ENCODE data around the gene DDA1. TPM values are rescaled to one million over a fixed set of nuclear protein-coding genes. Genes with fewer than 3 reads are reported as not detected.
A peak's percentile ranks its signal among the peaks of the same experiment; 100 is the strongest.

DDA1 gene
- total and polyA plus RNA-seq, 12 donors = 6.8 to 71.4 (median 41.5) TPM

DNA sequence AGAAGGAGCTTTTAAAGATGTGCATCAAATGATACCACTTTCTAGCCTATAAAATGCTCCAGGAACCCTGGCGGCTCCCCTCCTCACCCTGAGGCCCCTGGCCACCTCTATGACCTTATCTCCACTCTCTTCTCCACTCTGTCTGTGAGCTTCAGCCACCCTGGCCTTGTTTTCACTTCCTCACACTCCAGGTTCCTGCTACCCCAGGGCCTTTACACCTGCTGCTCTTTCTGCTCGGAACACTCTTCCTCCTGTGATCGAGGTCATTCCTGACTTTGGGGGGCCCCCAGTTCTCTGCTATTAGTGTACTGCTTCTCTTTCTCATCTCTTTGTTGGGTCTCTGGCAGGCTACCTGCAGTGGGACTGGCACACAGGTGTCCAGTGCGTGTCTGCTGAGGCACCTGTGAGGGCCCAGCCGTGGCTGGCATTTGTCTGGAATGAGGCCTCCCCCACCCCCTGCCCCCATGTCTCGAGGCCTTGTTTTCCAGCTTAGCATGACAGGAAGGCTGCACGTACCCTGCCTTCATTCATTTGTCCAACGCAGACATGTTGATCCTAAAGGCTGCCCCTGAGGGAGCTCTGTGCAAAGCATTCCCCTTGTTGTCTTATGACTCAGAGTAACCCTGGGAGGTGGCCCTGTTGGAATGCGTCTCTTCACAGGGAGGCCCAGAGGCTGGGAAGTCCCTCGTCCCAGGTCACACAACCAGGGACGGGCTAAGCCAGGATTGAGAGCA, 2.3 kb downstream of the DDA1 start:
- H3K4me1 ChIP-seq (replicated peaks in 1 of 2) = peaks cover 33 to 39% of the 10 kb centered on the region in 2 donors
- DNase-seq = peak in 6 of 7 donors; percentile 77 to 85 (median 80)
- intact Hi-C loops (cut with DNase I) = no loop called here
- H3K27ac ChIP-seq = peak overlapping the region; percentile 2 to 89 (median 71)
- WGBS, 4 donors = 57 to 75% (median 65%) methylated on average over 10 to 11 of the region's 11 CpGs
- TF ChIP-seq, protein P1, sequence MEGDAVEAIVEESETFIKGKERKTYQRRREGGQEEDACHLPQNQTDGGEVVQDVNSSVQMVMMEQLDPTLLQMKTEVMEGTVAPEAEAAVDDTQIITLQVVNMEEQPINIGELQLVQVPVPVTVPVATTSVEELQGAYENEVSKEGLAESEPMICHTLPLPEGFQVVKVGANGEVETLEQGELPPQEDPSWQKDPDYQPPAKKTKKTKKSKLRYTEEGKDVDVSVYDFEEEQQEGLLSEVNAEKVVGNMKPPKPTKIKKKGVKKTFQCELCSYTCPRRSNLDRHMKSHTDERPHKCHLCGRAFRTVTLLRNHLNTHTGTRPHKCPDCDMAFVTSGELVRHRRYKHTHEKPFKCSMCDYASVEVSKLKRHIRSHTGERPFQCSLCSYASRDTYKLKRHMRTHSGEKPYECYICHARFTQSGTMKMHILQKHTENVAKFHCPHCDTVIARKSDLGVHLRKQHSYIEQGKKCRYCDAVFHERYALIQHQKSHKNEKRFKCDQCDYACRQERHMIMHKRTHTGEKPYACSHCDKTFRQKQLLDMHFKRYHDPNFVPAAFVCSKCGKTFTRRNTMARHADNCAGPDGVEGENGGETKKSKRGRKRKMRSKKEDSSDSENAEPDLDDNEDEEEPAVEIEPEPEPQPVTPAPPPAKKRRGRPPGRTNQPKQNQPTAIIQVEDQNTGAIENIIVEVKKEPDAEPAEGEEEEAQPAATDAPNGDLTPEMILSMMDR (IDR thresholded peaks at IDR 0.05) = no peak
- TF ChIP-seq POLR2A (IDR thresholded peaks at IDR 0.05) = peak in 1 of 2 donors; percentile 33
- H3K4me3 ChIP-seq = no peak overlapping the region
- peaks cover 0 to 28% of the 10 kb centered on the region in 2 donors for H3K36me3 ChIP-seq (replicated peaks in 1 of 2)
- H3K27me3 ChIP-seq = no peaks in the 10 kb centered on the region
- H3K9me3 ChIP-seq (replicated peaks in 1 of 3) = no peaks in the 10 kb centered on the region

DNA sequence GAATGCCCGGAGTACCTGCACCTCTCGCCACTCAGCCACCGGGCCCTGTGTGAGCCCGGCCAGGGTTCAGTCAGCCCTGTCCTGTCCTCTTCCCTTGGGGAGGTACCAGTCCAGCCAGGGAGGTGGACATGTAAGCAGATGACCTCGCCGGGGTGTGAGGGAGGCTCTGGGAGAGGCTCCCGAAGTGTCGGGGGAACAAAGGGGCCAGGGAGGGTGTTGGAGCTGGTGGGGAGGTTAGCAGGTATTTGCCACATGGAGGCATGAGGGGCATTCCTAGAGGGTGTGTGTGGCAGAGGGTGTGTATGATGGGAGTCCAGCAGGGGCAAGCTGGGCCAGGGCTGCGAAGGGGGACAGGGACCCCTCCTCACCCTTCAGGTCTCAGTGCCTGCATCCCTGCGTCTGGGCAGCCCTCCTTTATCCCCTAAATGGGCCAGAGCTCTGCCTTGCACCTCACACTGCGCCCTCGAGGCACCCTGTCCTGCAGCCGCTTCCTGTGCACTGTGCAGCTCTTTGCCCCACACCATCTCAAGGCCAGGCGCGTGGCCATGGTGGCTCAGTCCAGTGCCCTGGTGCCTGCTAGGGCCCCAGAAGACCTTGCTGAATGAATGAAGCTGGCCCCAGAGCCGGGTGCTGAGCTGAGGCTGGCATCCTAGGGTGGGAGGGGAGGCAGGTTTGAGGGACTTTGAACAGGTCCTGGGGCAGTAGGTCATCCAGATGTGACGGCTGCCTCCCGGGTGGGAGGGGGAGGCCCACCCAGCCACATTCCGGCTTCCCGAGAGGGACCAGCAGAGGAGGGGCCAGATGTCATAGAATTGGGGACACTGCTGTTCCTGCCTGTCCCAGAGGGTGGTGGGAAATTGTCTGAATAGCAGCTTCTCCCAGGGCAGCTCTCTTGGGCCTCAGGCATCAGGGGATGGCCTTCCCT, 3.1 kb downstream of the DDA1 start:
- Histone ChIP-seq H3K27me3 (no peaks in the 10 kb centered on the region), H3K36me3 (replicated peaks in 1 of 2) (peaks cover 0 to 32% of the 10 kb centered on the region in 2 donors), H3K27ac (peak overlapping the region in 4 of 5 donors; percentile 24 to 89 (median 71)), H3K9me3 (replicated peaks in 1 of 3) (no peaks in the 10 kb centered on the region), H3K4me1 (replicated peaks in 1 of 2) (peaks cover 28 to 31% of the 10 kb centered on the region in 2 donors), H3K4me3 (no peak overlapping the region)
- intact Hi-C loops (cut with DNase I) = no loop called here
- peak in 3 of 7 donors; percentile 51 to 75 (median 66) for DNase-seq
- 47 to 55% (median 54%) methylated on average over 10 to 20 of the region's 20 CpGs for WGBS, 4 donors
- peak in 1 of 2 donors; percentile 3 for TF ChIP-seq POLR2A (IDR thresholded peaks at IDR 0.05)
- TF ChIP-seq, protein P1 (IDR thresholded peaks at IDR 0.05) = no peak

DNA sequence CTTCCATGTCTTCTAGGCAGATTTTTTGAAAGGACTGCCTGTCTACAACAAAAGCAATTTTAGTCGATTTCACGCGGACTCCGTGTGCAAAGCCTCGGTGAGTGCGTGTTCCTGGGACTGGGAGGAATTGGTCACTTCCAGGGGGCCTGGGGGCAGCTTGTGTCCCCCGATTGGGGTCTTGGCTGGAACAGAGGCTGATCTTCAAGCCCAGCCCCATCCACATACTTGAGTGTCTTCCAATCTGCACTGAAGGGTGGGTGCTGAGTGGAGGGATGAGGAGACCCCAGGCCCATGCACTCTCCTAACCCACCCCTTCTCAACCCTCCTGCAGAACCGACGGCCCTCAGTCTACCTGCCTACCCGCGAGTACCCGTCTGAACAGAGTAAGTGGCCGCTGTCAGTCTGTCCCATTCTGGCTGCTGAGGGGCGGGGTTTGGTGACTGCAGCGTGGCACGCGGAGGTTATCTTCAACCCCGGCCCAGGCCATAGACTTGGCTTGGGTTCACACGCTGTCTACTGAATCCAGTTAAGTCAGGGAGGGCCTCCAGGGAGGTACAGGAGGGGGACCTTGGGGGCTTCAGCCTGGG, 4.7 kb downstream of the DDA1 start:
- peaks cover 0 to 37% of the 10 kb centered on the region in 2 donors for H3K36me3 ChIP-seq (replicated peaks in 1 of 2)
- H3K9me3 ChIP-seq (replicated peaks in 1 of 3) = no peaks in the 10 kb centered on the region
- no peak overlapping the region for H3K27ac ChIP-seq
- WGBS, 4 donors = 87 to 92% (median 91%) methylated on average over 10 to 19 of the region's 19 CpGs
- DNase-seq = no peak
- intact Hi-C loops (cut with DNase I) = no loop called here
- peaks cover 28 to 31% of the 10 kb centered on the region in 2 donors for H3K4me1 ChIP-seq (replicated peaks in 1 of 2)
- H3K4me3 ChIP-seq = no peak overlapping the region
- TF ChIP-seq, protein P1 (IDR thresholded peaks at IDR 0.05) = no peak
- TF ChIP-seq POLR2A (IDR thresholded peaks at IDR 0.05) = no peak
- H3K27me3 ChIP-seq = no peaks in the 10 kb centered on the region

DNA sequence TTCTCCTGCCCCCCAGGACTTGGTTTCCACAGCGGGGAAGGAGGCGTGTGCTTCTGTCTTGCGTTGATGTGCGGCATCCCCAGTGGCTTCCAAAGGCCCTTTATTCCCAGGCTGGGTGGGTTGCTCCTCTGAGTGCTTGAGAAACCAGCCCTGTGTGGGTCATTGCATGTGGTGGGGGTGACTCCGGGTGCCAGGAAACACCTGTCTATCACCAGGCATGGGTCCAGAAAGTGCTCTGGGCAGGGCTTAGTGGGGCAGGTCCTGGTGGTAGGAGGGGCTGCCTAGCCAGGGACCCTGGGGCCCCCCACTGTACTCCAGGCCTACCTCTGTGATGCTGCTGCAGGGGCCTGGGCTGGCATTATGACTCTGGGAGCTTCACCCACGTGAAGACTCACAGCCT, 9.6 kb downstream of the DDA1 start:
- TF ChIP-seq POLR2A (IDR thresholded peaks at IDR 0.05) = no peak
- intact Hi-C loops (cut with DNase I) = no loop called here
- Histone ChIP-seq H3K4me1 (replicated peaks in 1 of 2) (peaks cover 0 to 9% of the 10 kb centered on the region in 2 donors), H3K36me3 (replicated peaks in 1 of 2) (peaks cover 0 to 47% of the 10 kb centered on the region in 2 donors), H3K9me3 (replicated peaks in 1 of 3) (no peaks in the 10 kb centered on the region), H3K27me3 (no peaks in the 10 kb centered on the region), H3K27ac (no peak overlapping the region), H3K4me3 (no peak overlapping the region)
- WGBS, 4 donors = 80 to 93% (median 82%) methylated on average over 5 to 6 of the region's 6 CpGs
- DNase-seq = no peak

All from adrenal gland (tissue), 12 donors.